EH (cell line): ENCODE measurements around the gene ADAMTSL4.
"Not testable (repeated sequence)": the region's sequence is repeated elsewhere in the genome, so short reads cannot be mapped to it uniquely, and the experiment has no call there.

Source experiments
- DNase-seq: peaks from one replicate; pipeline ENCODE4 v3.0.0-alpha.2; 2015; ENCODE audit warnings: low read depth

ADAMTSL4 gene

GRCh38 chr1:150567341-150567716 is 18.1 kb downstream of the ADAMTSL4 start:
- DNase-seq = peak; percentile 44

- peak; percentile 99 for DNase-seq
These were observed 18.7 kb downstream of the ADAMTSL4 start for GRCh38 chr1:150567717-150568593.

GRCh38 chr1:150568594-150568966 is 19.4 kb downstream of the ADAMTSL4 start:
- DNase-seq = no peak

GRCh38 chr1:150572918-150573647 is 23.9 kb downstream of the ADAMTSL4 start:
- DNase-seq = peak; percentile 19

- DNase-seq = not testable (repeated sequence)
These were observed 24.5 kb downstream of the ADAMTSL4 start for GRCh38 chr1:150573648-150574071.

GRCh38 chr1:150574260-150575071 is 25.3 kb downstream of the ADAMTSL4 start:
- DNase-seq = no peak

- peak; percentile 44 for DNase-seq
These were observed 25.9 kb downstream of the ADAMTSL4 start for GRCh38 chr1:150575072-150575489.

- DNase-seq = peak; percentile 22
These were observed 26.5 kb downstream of the ADAMTSL4 start for GRCh38 chr1:150575518-150576366.

- no peak for DNase-seq
These were observed 27.1 kb downstream of the ADAMTSL4 start for GRCh38 chr1:150576367-150576711.

GRCh38 chr1:150576794-150577556 is 27.8 kb downstream of the ADAMTSL4 start:
- DNase-seq = peak; percentile 22

GRCh38 chr1:150577557-150578271 is 28.5 kb downstream of the ADAMTSL4 start:
- DNase-seq = peak; percentile 65

GRCh38 chr1:150578272-150579109 is 29.3 kb downstream of the ADAMTSL4 start:
- peak; percentile 96 for DNase-seq

GRCh38 chr1:150579110-150579944 is 30.1 kb downstream of the ADAMTSL4 start, which contains the start of gene MCL1:
MCL1 (minus strand) TSS chr1:150579610; CDS start chr1:150579530, 80 bp downstream.
- DNase-seq = peak; percentile 97

GRCh38 chr1:150579945-150580642 is 30.9 kb downstream of the ADAMTSL4 start:
- no peak for DNase-seq

GRCh38 chr1:150580966-150581365 is 31.8 kb downstream of the ADAMTSL4 start:
- DNase-seq = not testable (repeated sequence)

GRCh38 chr1:150581437-150581836 is 32.2 kb downstream of the ADAMTSL4 start:
- DNase-seq = not testable (repeated sequence)

GRCh38 chr1:150581962-150582361 is 32.8 kb downstream of the ADAMTSL4 start:
- DNase-seq = not testable (repeated sequence)
